CD4-positive, alpha-beta T cell (primary cell): ENCODE results near the gene TPCN2. TPM values are rescaled to one million over a fixed set of nuclear protein-coding genes. Genes with fewer than 3 reads are reported as not detected.

Source experiments
- ATAC-seq: fragments of 200-7000 bp; cut with Tn5 transposase; one replicate; pipeline ENCODE4 v1.10.0; 2022; ENCODE audit warnings: mild to moderate bottlenecking; ENCODE audit not compliant: poor library complexity
- CTCF ChIA-PET: fragments of 350-600 bp; sonication (Branson Sonifier 250); formaldehyde crosslinking; loops from one replicate; lab custom pipeline; 2021; ENCODE audit warnings: antibody characterized with exemption, inconsistent platforms; lab: Charles Lee
- POLR2A ChIA-PET: fragments of 350-600 bp; sonication (Branson Sonifier 250); formaldehyde crosslinking; loops from one replicate; lab custom pipeline; 2021; ENCODE audit warnings: antibody characterized with exemption, inconsistent platforms; lab: Charles Lee
- DNase-seq, 14 experiments: peaks; one replicate each; pipeline ENCODE4 v3.0.0-alpha.2; 2013 to 2020; ENCODE audit warnings: mixed read lengths in 2 of 14
- H3K27ac ChIP-seq, 2 donors: one replicate each; pipeline versions ENCODE4 v1.5.1 to v1.7.0; 2013; ENCODE audit warnings: low read length in 2 of 2, low read depth in 1 of 2, mild to moderate bottlenecking in 1 of 2
- H3K27me3 ChIP-seq, 2 experiments: 1 replicate in 1 of 2; 2 replicates in 1 of 2; pipeline versions ENCODE4 v1.6.1 to v1.7.0; 2013; ENCODE audit warnings: low read length in 2 of 2, control low read depth in 1 of 2, mild to moderate bottlenecking in 1 of 2, moderate library complexity in 1 of 2; ENCODE audit not compliant: insufficient read depth in 2 of 2, control insufficient read depth in 1 of 2
- H3K36me3 ChIP-seq: one replicate; pipeline ENCODE4 v1.6.1; 2013; ENCODE audit warnings: low read length, control low read depth; ENCODE audit not compliant: insufficient read depth
- H3K4me1 ChIP-seq: one replicate; pipeline ENCODE4 v1.6.1; 2013; ENCODE audit warnings: low read length, control low read depth; ENCODE audit not compliant: insufficient read depth
- H3K4me3 ChIP-seq: one replicate; pipeline ENCODE4 v1.5.1; 2013; ENCODE audit warnings: mild to moderate bottlenecking, low read length, moderate library complexity
- H3K9me3 ChIP-seq, 2 experiments: 1 replicate in 1 of 2; 2 replicates in 1 of 2; pipeline versions ENCODE4 v1.6.1 to v1.7.0; 2013; ENCODE audit warnings: low read length in 2 of 2, mild to moderate bottlenecking in 2 of 2, control low read depth in 1 of 2, moderate library complexity in 1 of 2; ENCODE audit not compliant: control insufficient read depth in 1 of 2, insufficient read depth in 1 of 2
- H3K27ac Mint-ChIP-seq: one replicate; pipeline ENCODE4 v1.8.0; 2020; ENCODE audit warnings: mixed read lengths
- H3K27me3 Mint-ChIP-seq: one replicate; pipeline ENCODE4 v1.8.0; 2021; ENCODE audit warnings: mixed read lengths
- H3K36me3 Mint-ChIP-seq: one replicate; pipeline ENCODE4 v1.8.0; 2021; ENCODE audit warnings: low read depth, mixed read lengths
- H3K4me1 Mint-ChIP-seq: one replicate; pipeline ENCODE4 v1.8.0; 2021; ENCODE audit warnings: low read depth, mixed read lengths
- H3K4me3 Mint-ChIP-seq: one replicate; pipeline ENCODE4 v1.8.0; 2020; ENCODE audit warnings: mild to moderate bottlenecking, mixed read lengths
- H3K9me3 Mint-ChIP-seq: one replicate; pipeline ENCODE4 v1.8.0; 2020; ENCODE audit warnings: mixed read lengths
- intact Hi-C, 2 experiments: fragments of 100-400 bp; cut with DNase I in 1 of 2; cut with micrococcal nuclease in 1 of 2; formaldehyde crosslinking; loops; one replicate each; pipeline versions ENCODE4 v1.15.1 to v1.9.0; 2023 to 2025; cut with DNase I, micrococcal nuclease
- total RNA-seq, 174 experiments: library from RNA in 2 of 174; stranded (reverse) in 2 of 174; gene quantifications; one replicate each; pipeline ENCODE4 v1.2.3 and lab custom pipeline; 2021 to 2026
- TF ChIP-seq, protein P1 (sequence below): fragments of 200-600 bp; IDR thresholded peaks from one replicate; pipeline ENCODE4 v1.8.0; 2022; ENCODE audit warnings: antibody characterized with exemption, mild to moderate bottlenecking

TPCN2 gene
- total RNA-seq, 2 experiments from 2014 or later, result 10.2 to 11.5 TPM

GRCh38 chr11:69002110-69002569 is 46.6 kb upstream of the TPCN2 start:
- H3K36me3 ChIP-seq, result no peaks in the 10 kb centered on the region
- no peak for ATAC-seq
- CTCF ChIA-PET, result interaction anchor here (1.1 kb wide), 1 partner anchor 52 kb away, joined by 3 read pairs; no protein-coding TSS in a partner anchor

DNA sequence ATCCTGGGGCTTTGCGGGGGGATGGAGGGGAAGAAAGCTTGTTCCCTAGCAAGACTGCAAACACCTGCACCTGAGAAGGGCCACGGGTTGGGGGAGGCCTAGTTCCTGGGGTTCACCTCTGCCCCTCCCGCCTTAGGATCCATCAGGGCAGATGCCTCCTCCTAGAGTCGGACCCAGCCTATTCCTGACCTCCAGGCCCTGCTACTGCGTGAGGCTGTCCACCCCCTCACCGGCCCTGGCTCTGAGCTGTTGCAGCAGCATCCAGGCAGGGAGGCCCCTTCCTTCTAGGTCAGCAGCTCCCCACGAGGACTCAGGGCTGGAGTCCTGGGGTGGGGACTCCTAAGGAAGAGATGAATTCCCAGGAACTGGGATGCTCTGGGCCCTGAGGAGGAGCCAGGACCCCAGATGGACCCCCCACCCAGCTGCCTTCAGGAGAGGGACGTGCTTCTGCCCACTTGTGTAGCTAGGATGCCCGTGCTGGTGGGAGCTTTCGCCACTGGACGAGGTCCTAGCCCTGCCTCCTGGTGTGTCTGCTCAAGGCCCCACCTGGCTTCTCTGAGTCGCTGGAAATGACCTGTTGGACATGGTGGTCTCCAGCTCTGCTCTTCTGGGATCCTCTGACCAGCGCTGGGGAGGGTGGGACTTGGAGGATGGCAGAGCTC is 46.0 kb upstream of the TPCN2 start:
- TF ChIP-seq, protein P1, sequence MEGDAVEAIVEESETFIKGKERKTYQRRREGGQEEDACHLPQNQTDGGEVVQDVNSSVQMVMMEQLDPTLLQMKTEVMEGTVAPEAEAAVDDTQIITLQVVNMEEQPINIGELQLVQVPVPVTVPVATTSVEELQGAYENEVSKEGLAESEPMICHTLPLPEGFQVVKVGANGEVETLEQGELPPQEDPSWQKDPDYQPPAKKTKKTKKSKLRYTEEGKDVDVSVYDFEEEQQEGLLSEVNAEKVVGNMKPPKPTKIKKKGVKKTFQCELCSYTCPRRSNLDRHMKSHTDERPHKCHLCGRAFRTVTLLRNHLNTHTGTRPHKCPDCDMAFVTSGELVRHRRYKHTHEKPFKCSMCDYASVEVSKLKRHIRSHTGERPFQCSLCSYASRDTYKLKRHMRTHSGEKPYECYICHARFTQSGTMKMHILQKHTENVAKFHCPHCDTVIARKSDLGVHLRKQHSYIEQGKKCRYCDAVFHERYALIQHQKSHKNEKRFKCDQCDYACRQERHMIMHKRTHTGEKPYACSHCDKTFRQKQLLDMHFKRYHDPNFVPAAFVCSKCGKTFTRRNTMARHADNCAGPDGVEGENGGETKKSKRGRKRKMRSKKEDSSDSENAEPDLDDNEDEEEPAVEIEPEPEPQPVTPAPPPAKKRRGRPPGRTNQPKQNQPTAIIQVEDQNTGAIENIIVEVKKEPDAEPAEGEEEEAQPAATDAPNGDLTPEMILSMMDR, result no peak
- Histone ChIP-seq H3K4me1 (no peaks in the 10 kb centered on the region), H3K36me3 (no peaks in the 10 kb centered on the region), H3K27me3 (peaks cover 0 to 4% of the 10 kb centered on the region in 2 experiments), H3K9me3 (peaks cover 0 to 9% of the 10 kb centered on the region in 2 experiments), H3K4me3 (no peak overlapping the region), H3K27ac (no peak overlapping the region)
- ChIA-PET POLR2A (no interaction called here), CTCF (no interaction called here)
- no peaks in the 10 kb centered on the region for H3K9me3 Mint-ChIP-seq
- ATAC-seq, result no peak
- DNase-seq, result peak in 2 of 14 experiments; percentile 3 to 26
- intact Hi-C loops, result no loop called here
- H3K27ac Mint-ChIP-seq, result no peak overlapping the region
- no peaks in the 10 kb centered on the region for H3K36me3 Mint-ChIP-seq
- no peaks in the 10 kb centered on the region for H3K4me1 Mint-ChIP-seq
- H3K4me3 Mint-ChIP-seq, result no peak overlapping the region
- peaks cover 10% of the 10 kb centered on the region for H3K27me3 Mint-ChIP-seq

More at GRCh38 chr11:69002110-69002569, 46.6 kb upstream of the TPCN2 start:
- Histone ChIP-seq H3K27ac (no peak overlapping the region), H3K4me3 (no peak overlapping the region), H3K4me1 (no peaks in the 10 kb centered on the region), H3K27me3 (peaks cover 0 to 4% of the 10 kb centered on the region in 2 experiments), H3K9me3 (peaks cover 0 to 9% of the 10 kb centered on the region in 2 experiments)
- Mint-ChIP-seq H3K4me3 (no peak overlapping the region), H3K9me3 (no peaks in the 10 kb centered on the region), H3K36me3 (no peaks in the 10 kb centered on the region), H3K27ac (no peak overlapping the region), H3K27me3 (peaks cover 5% of the 10 kb centered on the region), H3K4me1 (no peaks in the 10 kb centered on the region)
- POLR2A ChIA-PET, result no interaction called here
- intact Hi-C loops, result no loop called here
- DNase-seq, result no peak
- TF ChIP-seq, protein P1, result no peak

DNA sequence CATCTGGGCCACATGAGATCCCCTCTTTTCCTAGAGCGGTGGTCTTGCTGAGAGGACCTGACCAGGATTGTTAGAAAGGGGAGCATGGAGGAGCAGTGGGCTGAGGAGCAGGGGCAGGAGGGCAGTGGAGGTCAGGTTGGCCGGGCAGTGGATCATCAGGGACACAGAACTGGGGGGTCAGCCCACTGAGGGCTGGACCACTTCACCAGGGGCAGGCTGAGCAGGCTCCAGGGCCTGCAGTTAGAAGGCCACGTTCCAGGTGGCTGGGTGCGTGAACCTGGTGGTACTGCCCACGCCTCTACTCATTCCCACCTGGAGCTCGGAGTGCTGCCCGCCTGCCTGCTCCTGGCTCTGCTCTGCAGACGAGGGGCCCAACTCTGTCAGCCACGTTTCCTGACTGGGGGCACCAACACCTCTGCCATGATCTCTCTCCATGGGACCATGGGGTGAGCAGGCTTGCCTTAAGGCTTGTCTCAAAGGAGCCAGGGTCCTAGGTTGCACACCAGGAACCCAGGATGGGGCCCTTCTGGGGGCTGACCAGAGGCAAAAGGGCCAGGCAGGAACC is 45.3 kb upstream of the TPCN2 start:
- POLR2A ChIA-PET, result no interaction called here
- no peak overlapping the region for H3K4me3 Mint-ChIP-seq

More for the DNA sequence above, 45.3 kb upstream of the TPCN2 start:
- intact Hi-C loops, result no loop called here
- no peaks in the 10 kb centered on the region for H3K36me3 Mint-ChIP-seq
- no peak for ATAC-seq
- Histone ChIP-seq H3K4me1 (no peaks in the 10 kb centered on the region), H3K4me3 (no peak overlapping the region), H3K36me3 (no peaks in the 10 kb centered on the region), H3K27me3 (peaks cover 0 to 4% of the 10 kb centered on the region in 2 experiments), H3K27ac (no peak overlapping the region), H3K9me3 (peaks cover 0 to 9% of the 10 kb centered on the region in 2 experiments)
- no peaks in the 10 kb centered on the region for H3K4me1 Mint-ChIP-seq
- peaks cover 10% of the 10 kb centered on the region for H3K27me3 Mint-ChIP-seq
- CTCF ChIA-PET, result no interaction called here
- no peak overlapping the region for H3K27ac Mint-ChIP-seq
- no peaks in the 10 kb centered on the region for H3K9me3 Mint-ChIP-seq
- peak in 2 of 14 experiments; percentile 7 to 25 for DNase-seq
- TF ChIP-seq, protein P1, result no peak
